Peyer's patch (tissue), 4 donors: ENCODE data around the gene DDOST.
A peak's percentile ranks its signal among the peaks of the same experiment; 100 is the strongest.

ENCODE experiments used
- CTCF ChIP-seq, 6 experiments: fragments of 450-650 bp in 4 of 6; fragments of 200-600 bp in 2 of 6; sonication (generic) in 1 of 6; IDR thresholded peaks; one replicate each; pipeline ENCODE4 v1.5.1; 2017 to 2019; ENCODE audit warnings: antibody characterized with exemption in 6 of 6, mild to moderate bottlenecking in 3 of 6, moderate library complexity in 1 of 6
- POLR2A ChIP-seq, 2 donors: fragments of 450-650 bp; IDR thresholded peaks; one replicate each; pipeline ENCODE4 v1.5.1; 2017; ENCODE audit warnings: antibody characterized with exemption in 2 of 2, mild to moderate bottlenecking in 2 of 2, moderate library complexity in 2 of 2

GRCh38 chr1:20640183-20640597 lies 21.0 kb downstream of the DDOST start:
- TF ChIP-seq POLR2A (IDR thresholded peaks at IDR 0.05), result no peak
- peak; percentile 62 to 87 (median 76) for TF ChIP-seq CTCF (IDR thresholded peaks at IDR 0.05)
